Mucosa of rectum (tissue), 2 donors: ENCODE measurements around the gene L1TD1.
A peak's percentile ranks its signal among the peaks of the same experiment; 100 is the strongest.
"Not testable (repeated sequence)": the region's sequence is repeated elsewhere in the genome, so short reads cannot be mapped to it uniquely, and the experiment has no call there.

Experiments
- H3K27ac ChIP-seq, 2 donors: one replicate each; pipeline ENCODE4 v1.7.0; 2013; ENCODE audit warnings: inconsistent platforms in 2 of 2, low read depth in 2 of 2, low read length in 2 of 2
- H3K27me3 ChIP-seq, 2 donors: one replicate each; pipeline ENCODE4 v1.7.0; 2013; ENCODE audit warnings: low read length in 2 of 2; ENCODE audit not compliant: control insufficient read depth in 2 of 2, insufficient read depth in 2 of 2
- H3K36me3 ChIP-seq, 2 donors: one replicate each; pipeline ENCODE4 v1.7.0; 2013; ENCODE audit warnings: low read length in 2 of 2; ENCODE audit not compliant: control insufficient read depth in 2 of 2, insufficient read depth in 2 of 2
- H3K4me1 ChIP-seq, 2 donors: one replicate each; pipeline ENCODE4 v1.7.0; 2013; ENCODE audit warnings: low read length in 2 of 2, mild to moderate bottlenecking in 1 of 2; ENCODE audit not compliant: control insufficient read depth in 2 of 2, insufficient read depth in 2 of 2
- H3K4me3 ChIP-seq, 2 donors: one replicate each; pipeline ENCODE4 v1.7.0; 2013; ENCODE audit warnings: low read length in 2 of 2
- H3K9ac ChIP-seq, 2 donors: one replicate each; pipeline ENCODE4 v1.7.0; 2013; ENCODE audit warnings: low read length in 2 of 2, low read depth in 1 of 2, mild to moderate bottlenecking in 1 of 2
- H3K9me3 ChIP-seq, 2 donors: one replicate each; pipeline ENCODE4 v1.7.0; 2013; ENCODE audit warnings: low read length in 2 of 2; ENCODE audit not compliant: control insufficient read depth in 2 of 2
- donor health status: healthy.
- donor health status: Normal muscosa, but diverticular disease.

Gene L1TD1, protein sequence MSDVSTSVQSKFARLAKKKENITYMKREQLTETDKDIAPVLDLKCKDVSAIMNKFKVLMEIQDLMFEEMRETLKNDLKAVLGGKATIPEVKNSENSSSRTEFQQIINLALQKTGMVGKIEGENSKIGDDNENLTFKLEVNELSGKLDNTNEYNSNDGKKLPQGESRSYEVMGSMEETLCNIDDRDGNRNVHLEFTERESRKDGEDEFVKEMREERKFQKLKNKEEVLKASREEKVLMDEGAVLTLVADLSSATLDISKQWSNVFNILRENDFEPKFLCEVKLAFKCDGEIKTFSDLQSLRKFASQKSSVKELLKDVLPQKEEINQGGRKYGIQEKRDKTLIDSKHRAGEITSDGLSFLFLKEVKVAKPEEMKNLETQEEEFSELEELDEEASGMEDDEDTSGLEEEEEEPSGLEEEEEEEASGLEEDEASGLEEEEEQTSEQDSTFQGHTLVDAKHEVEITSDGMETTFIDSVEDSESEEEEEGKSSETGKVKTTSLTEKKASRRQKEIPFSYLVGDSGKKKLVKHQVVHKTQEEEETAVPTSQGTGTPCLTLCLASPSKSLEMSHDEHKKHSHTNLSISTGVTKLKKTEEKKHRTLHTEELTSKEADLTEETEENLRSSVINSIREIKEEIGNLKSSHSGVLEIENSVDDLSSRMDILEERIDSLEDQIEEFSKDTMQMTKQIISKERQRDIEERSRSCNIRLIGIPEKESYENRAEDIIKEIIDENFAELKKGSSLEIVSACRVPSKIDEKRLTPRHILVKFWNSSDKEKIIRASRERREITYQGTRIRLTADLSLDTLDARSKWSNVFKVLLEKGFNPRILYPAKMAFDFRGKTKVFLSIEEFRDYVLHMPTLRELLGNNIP

DNA sequence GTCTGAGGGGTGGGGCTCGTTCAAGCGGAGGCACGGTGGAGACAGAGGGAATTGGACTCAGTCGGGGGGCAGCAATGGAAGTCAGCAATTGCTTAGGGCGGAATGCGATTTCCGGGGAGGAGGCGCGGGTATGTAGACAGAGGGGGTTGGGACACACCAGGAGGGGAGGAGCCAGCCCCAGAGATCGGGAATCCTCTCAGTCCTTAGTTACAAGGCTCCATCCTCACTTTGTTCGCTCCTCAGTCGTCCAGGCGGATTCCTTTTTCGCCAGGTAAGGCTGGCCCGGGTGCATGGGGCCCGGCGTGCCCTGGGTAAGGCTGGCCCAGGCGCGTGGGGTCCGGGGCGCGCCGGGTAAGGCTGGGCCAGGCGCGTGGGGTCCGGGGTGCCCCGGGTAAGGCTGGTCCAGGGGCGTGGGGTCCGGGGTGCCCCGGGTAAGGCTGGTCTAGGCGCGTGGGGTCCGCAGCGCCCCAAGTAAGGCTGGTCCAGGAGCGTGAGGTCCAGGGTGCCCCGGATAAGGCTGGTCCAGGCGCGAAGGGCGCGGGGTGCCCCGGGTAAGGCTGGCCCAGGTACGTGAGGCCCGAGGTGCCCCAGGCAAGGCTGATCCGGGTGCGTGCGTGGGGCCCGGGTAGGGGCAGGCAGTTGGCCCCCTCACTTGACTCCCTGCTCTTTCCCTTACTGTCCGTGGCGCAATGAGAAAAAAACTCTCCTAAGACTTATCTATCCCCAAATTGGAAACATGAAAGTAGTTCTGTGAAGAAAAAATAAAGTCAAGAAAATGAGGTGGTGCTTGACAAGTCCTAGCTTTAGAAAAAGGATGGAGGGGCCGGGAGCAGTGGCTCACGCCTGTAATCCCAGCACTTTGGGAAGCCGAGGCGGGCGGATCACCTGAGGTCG is at the start of gene L1TD1:
L1TD1 (plus strand) TSS at position 199 of the 894 bp plus-strand sequence. CDS start 11,780 bp downstream, outside the sequence.
- Histone ChIP-seq H3K9me3 (no peaks in the 10 kb centered on the region), H3K9ac (peak within 1 kb of the TSS in 1 of 2 donors; percentile 59), H3K27me3 (no peaks in the 10 kb centered on the region), H3K27ac (peak within 1 kb of the TSS in 1 of 2 donors; percentile 23), H3K4me3 (peak within 1 kb of the TSS; percentile 62 to 63), H3K36me3 (no peaks in the 10 kb centered on the region), H3K4me1 (no peaks in the 10 kb centered on the region)

DNA sequence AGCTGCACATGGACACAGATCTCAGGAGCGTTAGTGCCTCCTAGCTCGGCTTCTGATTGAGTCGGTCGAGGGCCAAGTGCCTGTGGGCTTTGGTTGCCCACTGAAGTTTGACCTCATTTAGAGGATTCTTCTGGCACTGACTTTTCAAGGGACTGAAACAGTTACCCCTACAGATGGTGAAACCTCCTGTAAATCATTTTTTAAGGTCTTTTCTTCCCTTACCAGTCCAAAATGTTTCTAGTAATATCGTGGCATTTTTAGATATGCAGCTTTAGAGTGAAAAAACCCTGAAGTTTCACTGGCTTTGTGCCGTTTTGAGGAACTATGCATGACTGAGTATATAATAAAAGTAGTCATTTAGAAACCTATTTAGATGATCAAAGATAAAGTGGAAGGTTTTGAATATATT is 34.7 kb upstream of the L1TD1 start:
- Histone ChIP-seq H3K4me1 (no peaks in the 10 kb centered on the region), H3K9me3 (no peaks in the 10 kb centered on the region), H3K36me3 (peaks cover 6 to 7% of the 10 kb centered on the region in 2 donors), H3K4me3 (no peak overlapping the region), H3K27ac (no peak overlapping the region), H3K27me3 (no peaks in the 10 kb centered on the region), H3K9ac (no peak overlapping the region)

DNA sequence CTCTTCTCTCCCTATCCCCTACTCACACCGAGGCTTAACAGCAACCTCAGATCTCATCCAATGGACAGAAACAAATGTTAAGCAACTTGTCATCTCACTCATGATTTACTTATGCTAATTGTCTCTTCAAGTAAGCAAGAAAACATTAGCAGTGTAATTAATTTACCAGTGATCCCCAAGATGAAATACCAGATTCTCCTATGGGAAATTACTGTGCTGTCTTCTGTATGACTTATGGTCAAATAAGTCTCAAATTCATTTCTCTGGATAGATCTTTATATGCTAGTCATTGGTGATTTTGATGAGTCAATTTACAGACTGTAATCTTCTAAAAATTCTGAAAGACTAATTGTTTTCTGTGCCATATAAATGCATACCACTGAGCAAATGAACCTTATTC is 32.9 kb upstream of the L1TD1 start:
- no peak overlapping the region for H3K9ac ChIP-seq
- H3K9me3 ChIP-seq, result no peaks in the 10 kb centered on the region
- H3K36me3 ChIP-seq, result peaks cover 3 to 7% of the 10 kb centered on the region in 2 donors
- H3K4me3 ChIP-seq, result no peak overlapping the region
- H3K27me3 ChIP-seq, result no peaks in the 10 kb centered on the region
- no peaks in the 10 kb centered on the region for H3K4me1 ChIP-seq
- H3K27ac ChIP-seq, result no peak overlapping the region

DNA sequence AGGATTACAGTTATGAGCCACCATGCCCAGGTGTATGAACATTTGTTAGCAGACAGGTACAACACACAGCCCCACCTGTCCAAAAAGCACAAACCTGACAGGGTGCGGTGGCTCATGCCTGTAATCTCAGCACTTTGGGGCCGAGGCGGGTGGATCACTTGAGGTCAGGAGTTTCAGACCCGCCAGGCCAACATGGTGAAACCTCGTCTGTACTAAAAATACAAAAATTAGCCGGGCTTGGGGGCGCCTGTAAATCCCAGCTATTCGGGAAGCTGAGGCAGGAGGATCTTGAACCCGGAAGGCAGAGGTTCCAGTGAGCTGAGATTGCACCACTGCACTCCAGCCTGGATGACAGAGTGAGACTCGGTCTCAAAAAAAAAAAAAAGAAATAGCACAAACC is 24.3 kb upstream of the L1TD1 start:
- H3K9me3 ChIP-seq, H3K4me3 ChIP-seq, H3K4me1 ChIP-seq, H3K27me3 ChIP-seq, H3K27ac ChIP-seq, H3K9ac ChIP-seq, H3K36me3 ChIP-seq: not testable (repeated sequence)

DNA sequence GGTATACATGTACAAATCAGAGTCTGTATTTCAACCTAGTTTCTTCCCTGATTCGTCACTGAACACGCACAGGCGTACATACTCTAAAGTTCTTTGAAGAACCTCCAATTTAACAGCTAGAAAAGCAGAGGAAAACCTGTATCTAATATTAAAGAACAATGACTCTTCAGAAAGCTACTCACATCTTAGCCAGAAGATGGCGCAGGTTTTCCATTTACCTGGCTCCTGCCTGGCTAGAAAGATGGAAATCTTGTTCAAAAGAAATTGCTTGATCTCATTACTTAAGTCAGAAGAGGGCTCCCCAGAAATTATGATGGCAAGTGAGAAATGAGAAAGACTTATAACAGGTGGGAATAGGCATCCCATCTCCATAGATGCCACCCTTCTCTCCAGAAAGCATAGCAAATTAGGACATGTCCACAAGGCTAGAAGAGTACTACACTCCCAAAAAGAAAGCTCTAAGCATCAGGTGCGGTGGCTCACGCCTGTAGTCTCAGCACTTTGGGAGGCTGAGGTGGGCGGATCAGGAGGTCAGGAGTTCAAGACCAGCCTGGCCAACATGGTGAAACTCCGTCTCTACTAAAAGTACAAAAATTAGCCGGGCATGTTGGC is 19.0 kb upstream of the L1TD1 start:
- H3K4me1 ChIP-seq, result peaks cover 3 to 4% of the 10 kb centered on the region in 2 donors
- no peaks in the 10 kb centered on the region for H3K9me3 ChIP-seq
- H3K27me3 ChIP-seq, result no peaks in the 10 kb centered on the region
- no peak overlapping the region for H3K9ac ChIP-seq
- no peak overlapping the region for H3K27ac ChIP-seq
- no peak overlapping the region for H3K4me3 ChIP-seq
- H3K36me3 ChIP-seq, result no peaks in the 10 kb centered on the region

DNA sequence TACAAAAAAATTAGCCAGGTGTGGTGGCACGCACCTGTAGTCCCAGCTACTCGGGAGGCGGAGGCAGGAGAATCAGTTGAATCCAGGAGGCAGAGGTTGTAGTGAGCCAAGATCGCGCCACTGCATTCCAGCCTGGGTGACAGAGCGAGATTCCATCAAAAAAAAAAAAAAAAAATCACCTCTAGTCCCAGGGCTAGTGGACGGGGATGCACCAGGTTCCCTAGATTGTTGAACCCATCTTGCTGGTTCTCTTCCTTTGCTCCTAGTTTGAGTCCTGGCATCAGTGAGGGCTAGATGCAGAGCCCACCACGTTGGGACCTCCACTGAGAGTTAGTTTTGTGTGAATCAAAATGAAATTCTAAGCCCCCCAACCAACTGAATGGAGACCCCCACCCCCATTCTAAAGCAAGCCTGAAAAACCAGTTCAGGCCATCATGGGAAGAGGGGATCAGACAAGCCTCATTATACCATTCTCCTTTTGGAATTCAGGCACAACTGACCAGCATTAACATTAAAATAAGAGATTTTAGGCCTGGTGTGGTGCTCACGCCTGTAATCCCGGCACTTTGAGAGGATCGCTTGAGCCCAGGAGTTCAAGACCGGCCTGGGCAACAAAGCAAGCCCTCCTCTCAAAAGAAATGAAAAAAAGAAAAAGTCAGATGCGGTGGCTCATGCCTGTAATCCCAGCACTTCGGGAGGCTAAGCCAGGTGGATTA is 17.9 kb upstream of the L1TD1 start:
- Histone ChIP-seq H3K27ac (no peak overlapping the region), H3K4me1 (peaks cover 3 to 7% of the 10 kb centered on the region in 2 donors), H3K27me3 (no peaks in the 10 kb centered on the region), H3K4me3 (no peak overlapping the region), H3K36me3 (no peaks in the 10 kb centered on the region), H3K9ac (no peak overlapping the region), H3K9me3 (no peaks in the 10 kb centered on the region)

DNA sequence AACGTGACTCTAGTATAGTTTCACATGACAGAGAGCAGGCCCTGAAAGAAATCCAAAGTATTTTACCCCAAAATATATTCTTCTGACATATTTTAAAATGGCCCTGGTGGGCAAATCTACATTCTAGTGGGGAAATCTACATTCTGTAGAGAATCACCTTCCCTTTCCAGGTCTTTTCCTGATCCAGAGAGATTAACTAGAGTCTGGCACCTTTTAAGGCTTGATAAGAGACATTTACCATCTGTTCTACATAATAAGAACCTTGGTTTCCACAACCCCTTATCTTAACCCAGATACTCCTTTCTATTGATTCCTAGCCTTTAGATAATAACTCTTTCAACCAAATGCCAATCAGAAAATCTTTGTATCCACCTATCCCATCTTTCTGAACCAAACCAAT is 17.0 kb upstream of the L1TD1 start:
- Histone ChIP-seq H3K4me1 (peaks cover 3 to 7% of the 10 kb centered on the region in 2 donors), H3K4me3 (no peak overlapping the region), H3K9ac (no peak overlapping the region), H3K9me3 (no peaks in the 10 kb centered on the region), H3K36me3 (no peaks in the 10 kb centered on the region), H3K27ac (no peak overlapping the region), H3K27me3 (no peaks in the 10 kb centered on the region)

DNA sequence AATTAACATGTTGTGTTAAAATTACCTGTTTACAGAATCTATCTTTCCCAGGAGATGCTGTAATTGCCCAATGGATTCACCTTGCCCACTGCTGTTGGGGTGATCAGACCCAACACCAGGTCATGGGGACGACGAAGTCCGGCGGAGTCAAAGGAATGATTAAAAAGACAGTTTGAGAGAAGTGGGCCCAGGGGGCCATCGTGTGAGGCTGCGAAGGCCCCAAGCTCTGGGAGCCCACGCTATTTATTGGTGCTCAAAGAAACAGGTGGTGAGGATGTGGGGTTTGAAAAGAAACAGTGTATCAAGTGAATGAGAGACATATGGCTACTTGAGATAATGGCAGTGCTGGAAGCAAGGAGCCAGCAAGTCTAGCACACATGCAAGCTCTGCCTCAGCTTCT is 16.3 kb upstream of the L1TD1 start:
- Histone ChIP-seq H3K27ac (no peak overlapping the region), H3K9me3 (no peaks in the 10 kb centered on the region), H3K36me3 (no peaks in the 10 kb centered on the region), H3K9ac (no peak overlapping the region), H3K27me3 (no peaks in the 10 kb centered on the region), H3K4me1 (peaks cover 3 to 13% of the 10 kb centered on the region in 2 donors), H3K4me3 (no peak overlapping the region)

DNA sequence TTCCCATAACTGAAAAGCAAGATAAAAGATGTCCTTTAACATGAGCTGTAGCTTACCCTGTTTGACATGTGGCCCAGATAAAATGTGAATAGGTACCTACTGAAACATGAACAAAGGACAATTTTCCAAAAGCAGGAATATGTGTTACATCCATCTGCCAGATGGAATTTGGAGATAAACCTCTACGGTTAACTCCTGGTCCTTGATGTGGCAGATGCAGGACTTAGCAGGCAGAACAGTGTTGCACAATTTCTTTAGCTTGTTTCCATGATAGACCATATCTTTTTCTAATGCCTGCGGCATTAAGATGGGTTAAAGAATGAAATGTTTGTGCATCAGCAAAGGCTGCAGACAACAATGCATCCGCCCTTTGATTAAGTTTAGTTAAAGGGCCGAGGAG is 14.6 kb upstream of the L1TD1 start:
- H3K9ac ChIP-seq, H3K4me3 ChIP-seq, H3K36me3 ChIP-seq, H3K27ac ChIP-seq, H3K9me3 ChIP-seq, H3K27me3 ChIP-seq: not testable (repeated sequence)
- H3K4me1 ChIP-seq, result peaks cover 3 to 13% of the 10 kb centered on the region in 2 donors
